Measurements from ENCODE around the gene OSBPL3. TPM values are rescaled to one million over a fixed set of nuclear protein-coding genes. Genes with fewer than 3 reads are reported as not detected.

Gene OSBPL3
- polyA plus RNA-seq, 1 donor from 2014 or later = 0.26 TPM

- Histone ChIP-seq H3K9me2 (ENCODE audit: insufficient read depth, low read length) (no peaks in the 10 kb centered on the region), H3K27me3 (ENCODE audit: insufficient read depth, low read depth, low read length) (peaks cover 48% of the 10 kb centered on the region), H3K9ac (ENCODE audit: low read length) (peak overlapping the region; percentile 60)
Observed at GRCh38 chr7:24980534-24981170, 674 bp upstream of the OSBPL3 start.

DNA sequence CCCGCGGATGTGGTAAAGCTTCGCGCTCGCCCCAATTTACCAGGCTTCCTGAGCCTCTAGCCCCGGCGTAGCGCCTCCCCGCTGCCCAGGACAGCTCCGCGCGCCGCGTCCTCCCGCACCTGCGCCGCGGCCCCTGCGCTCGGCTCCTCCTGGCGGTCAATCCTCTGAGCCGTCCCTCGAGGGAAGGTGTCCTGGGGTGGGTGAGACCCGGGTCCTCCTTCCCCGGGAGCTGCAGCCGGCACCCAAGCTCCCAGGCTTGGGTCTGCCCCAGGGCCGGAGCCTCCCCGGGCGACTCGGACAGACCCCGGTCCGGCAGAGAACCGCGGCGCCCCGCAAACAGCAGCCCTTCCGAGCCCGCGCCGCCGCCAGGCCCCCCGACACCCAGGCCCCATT lies 512 bp downstream of the OSBPL3 start:
- Histone ChIP-seq H3K4me2 (ENCODE audit: low read length) (peak overlapping the region; percentile 31), H3F3A (ENCODE audit: insufficient read depth, low read length, poor library complexity, severe bottlenecking) (no peaks in the 10 kb centered on the region), H3K27ac (ENCODE audit: low read length) (no peak overlapping the region), H3K9me3 (ENCODE audit: low read length) (no peaks in the 10 kb centered on the region), H3K9me2 (ENCODE audit: insufficient read depth, low read length) (no peaks in the 10 kb centered on the region), H3K79me2 (replicated peaks; ENCODE audit: insufficient read depth, low read length) (no peaks in the 10 kb centered on the region), H3K27me3 (ENCODE audit: insufficient read depth, low read depth, low read length) (peaks cover 48% of the 10 kb centered on the region), H3K4me3 (ENCODE audit: low read length) (peak overlapping the region; percentile 89), H3K9ac (ENCODE audit: low read length) (peak overlapping the region; percentile 40), H4K20me1 (ENCODE audit: insufficient read depth) (no peaks in the 10 kb centered on the region), H2AFZ (ENCODE audit: low read depth, low read length) (peak overlapping the region; percentile 25), H3K36me3 (ENCODE audit: insufficient read depth, low read length) (no peaks in the 10 kb centered on the region)
- no peak for TF ChIP-seq EZH2 (IDR thresholded peaks at IDR 0.05; ENCODE audit: borderline replicate concordance, insufficient read depth, low read length, poor library complexity, severe bottlenecking)
- TF ChIP-seq CTCF (IDR thresholded peaks at IDR 0.05; ENCODE audit: poor library complexity, severe bottlenecking) = peak; percentile 57

More at GRCh38 chr7:24980534-24981170, 674 bp upstream of the OSBPL3 start:
- no peak overlapping the region for H3K27ac ChIP-seq (ENCODE audit: low read length)
- H3F3A ChIP-seq (ENCODE audit: insufficient read depth, low read length, poor library complexity, severe bottlenecking) = no peaks in the 10 kb centered on the region
- peak overlapping the region; percentile 33 for H3K4me2 ChIP-seq (ENCODE audit: low read length)
- H2AFZ ChIP-seq (ENCODE audit: low read depth, low read length) = peak overlapping the region; percentile 57
- no peaks in the 10 kb centered on the region for H3K9me3 ChIP-seq (ENCODE audit: low read length)
- no peaks in the 10 kb centered on the region for H3K79me2 ChIP-seq (replicated peaks; ENCODE audit: insufficient read depth, low read length)
- no peaks in the 10 kb centered on the region for H3K36me3 ChIP-seq (ENCODE audit: insufficient read depth, low read length)
- peak overlapping the region; percentile 89 for H3K4me3 ChIP-seq (ENCODE audit: low read length)
- no peaks in the 10 kb centered on the region for H4K20me1 ChIP-seq (ENCODE audit: insufficient read depth)
- TF ChIP-seq EZH2 (IDR thresholded peaks at IDR 0.05; ENCODE audit: borderline replicate concordance, insufficient read depth, low read length, poor library complexity, severe bottlenecking) (no peak), CTCF (IDR thresholded peaks at IDR 0.05; ENCODE audit: poor library complexity, severe bottlenecking) (peak; percentile 23), SMC3 (conservative IDR thresholded peaks at IDR 0.05; ENCODE audit: poor library complexity) (no peak), EP300 (conservative IDR thresholded peaks at IDR 0.05; ENCODE audit: poor library complexity, severe bottlenecking) (no peak), RAD21 (conservative IDR thresholded peaks at IDR 0.05) (peak; percentile 8)
- TF ChIP-seq, protein P1, sequence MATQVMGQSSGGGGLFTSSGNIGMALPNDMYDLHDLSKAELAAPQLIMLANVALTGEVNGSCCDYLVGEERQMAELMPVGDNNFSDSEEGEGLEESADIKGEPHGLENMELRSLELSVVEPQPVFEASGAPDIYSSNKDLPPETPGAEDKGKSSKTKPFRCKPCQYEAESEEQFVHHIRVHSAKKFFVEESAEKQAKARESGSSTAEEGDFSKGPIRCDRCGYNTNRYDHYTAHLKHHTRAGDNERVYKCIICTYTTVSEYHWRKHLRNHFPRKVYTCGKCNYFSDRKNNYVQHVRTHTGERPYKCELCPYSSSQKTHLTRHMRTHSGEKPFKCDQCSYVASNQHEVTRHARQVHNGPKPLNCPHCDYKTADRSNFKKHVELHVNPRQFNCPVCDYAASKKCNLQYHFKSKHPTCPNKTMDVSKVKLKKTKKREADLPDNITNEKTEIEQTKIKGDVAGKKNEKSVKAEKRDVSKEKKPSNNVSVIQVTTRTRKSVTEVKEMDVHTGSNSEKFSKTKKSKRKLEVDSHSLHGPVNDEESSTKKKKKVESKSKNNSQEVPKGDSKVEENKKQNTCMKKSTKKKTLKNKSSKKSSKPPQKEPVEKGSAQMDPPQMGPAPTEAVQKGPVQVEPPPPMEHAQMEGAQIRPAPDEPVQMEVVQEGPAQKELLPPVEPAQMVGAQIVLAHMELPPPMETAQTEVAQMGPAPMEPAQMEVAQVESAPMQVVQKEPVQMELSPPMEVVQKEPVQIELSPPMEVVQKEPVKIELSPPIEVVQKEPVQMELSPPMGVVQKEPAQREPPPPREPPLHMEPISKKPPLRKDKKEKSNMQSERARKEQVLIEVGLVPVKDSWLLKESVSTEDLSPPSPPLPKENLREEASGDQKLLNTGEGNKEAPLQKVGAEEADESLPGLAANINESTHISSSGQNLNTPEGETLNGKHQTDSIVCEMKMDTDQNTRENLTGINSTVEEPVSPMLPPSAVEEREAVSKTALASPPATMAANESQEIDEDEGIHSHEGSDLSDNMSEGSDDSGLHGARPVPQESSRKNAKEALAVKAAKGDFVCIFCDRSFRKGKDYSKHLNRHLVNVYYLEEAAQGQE (IDR thresholded peaks at IDR 0.05; ENCODE audit: borderline replicate concordance) = no peak

Measured in neural cell (in vitro differentiated cells).